GM23248 (cell line): ENCODE data around the gene SEPTIN5. TPM values are rescaled to one million over a fixed set of nuclear protein-coding genes. Genes with fewer than 3 reads are reported as not detected.

Source experiments
- DNase-seq: peaks from one replicate; pipeline ENCODE4 v3.0.0-alpha.2; 2015
- H2AFZ ChIP-seq: fragments of 200-600 bp; sonication (generic); 2 replicates; pipeline ENCODE4 v1.6.1; 2016; ENCODE audit warnings: antibody characterized with exemption
- H3F3A ChIP-seq: fragments of 200-600 bp; sonication (generic); 2 replicates; pipeline ENCODE4 v1.6.1; 2016; ENCODE audit warnings: mild to moderate bottlenecking, antibody characterized with exemption, mixed run types; ENCODE audit not compliant: insufficient read depth
- H3K27ac ChIP-seq: fragments of 200-600 bp; sonication (generic); 2 replicates; pipeline ENCODE4 v1.5.1; 2016; ENCODE audit warnings: mild to moderate bottlenecking
- H3K27me3 ChIP-seq: fragments of 200-600 bp; sonication (generic); replicated peaks from 2 replicates; pipeline ENCODE4 v1.6.1; 2016; ENCODE audit warnings: mild to moderate bottlenecking; ENCODE audit not compliant: insufficient read depth
- H3K36me3 ChIP-seq: fragments of 200-600 bp; sonication (generic); 2 replicates; pipeline ENCODE4 v1.6.1; 2016; ENCODE audit warnings: low read depth, mild to moderate bottlenecking
- H3K4me1 ChIP-seq: fragments of 200-600 bp; sonication (generic); 2 replicates; pipeline ENCODE4 v1.6.1; 2016; ENCODE audit warnings: mild to moderate bottlenecking; ENCODE audit not compliant: insufficient read depth
- H3K4me2 ChIP-seq: fragments of 200-600 bp; sonication (generic); one replicate; pipeline ENCODE4 v1.6.1; 2016; ENCODE audit warnings: mild to moderate bottlenecking; ENCODE audit not compliant: unreplicated experiment
- H3K4me3 ChIP-seq: fragments of 200-600 bp; sonication (generic); 2 replicates; pipeline ENCODE4 v1.5.1; 2016; ENCODE audit warnings: mild to moderate bottlenecking
- H3K79me2 ChIP-seq: fragments of 200-600 bp; sonication (generic); 2 replicates; pipeline ENCODE4 v1.6.1; 2016; ENCODE audit warnings: mild to moderate bottlenecking; ENCODE audit not compliant: insufficient read depth
- H3K9ac ChIP-seq: fragments of 200-600 bp; sonication (generic); 2 replicates; pipeline ENCODE4 v1.6.1; 2016; ENCODE audit warnings: mild to moderate bottlenecking
- H3K9me2 ChIP-seq: fragments of 200-600 bp; sonication (generic); 2 replicates; pipeline ENCODE4 v1.6.1; 2016; ENCODE audit warnings: mixed run types, mild to moderate bottlenecking, moderate library complexity; ENCODE audit not compliant: insufficient read depth
- H3K9me3 ChIP-seq: fragments of 200-600 bp; sonication (generic); one replicate; pipeline ENCODE4 v1.6.1; 2017; ENCODE audit warnings: low read depth
- H4K20me1 ChIP-seq: fragments of 200-600 bp; sonication (generic); 2 replicates; pipeline ENCODE4 v1.6.0; 2016; ENCODE audit not compliant: insufficient read depth
- EZH2 ChIP-seq: fragments of 200-600 bp; sonication (generic); IDR thresholded peaks from 2 replicates; pipeline ENCODE4 v1.6.1; 2018; ENCODE audit warnings: antibody characterized with exemption, mild to moderate bottlenecking; ENCODE audit not compliant: insufficient read depth, poor library complexity, severe bottlenecking
- EZH2phosphoT487 ChIP-seq: fragments of 200-600 bp; sonication (generic); IDR thresholded peaks from 2 replicates; pipeline ENCODE4 v1.6.1; 2018; ENCODE audit warnings: antibody characterized with exemption, moderate library complexity, mild to moderate bottlenecking, low read depth; ENCODE audit not compliant: insufficient read depth
- WGBS, 2 experiments: methylation state at CpG; one replicate each; pipeline ENCODE4 v1.1.6; 2015 to 2017; ENCODE audit warnings: low lambda C conversion rate in 2 of 2, low coverage in 1 of 2; ENCODE audit errors: missing lambda C conversion rate in 2 of 2; 5-methylcytosine and 5-hydroxymethylcytosine counted together
- in situ Hi-C: fragments of 300-500 bp; cut with MboI; formaldehyde crosslinking; loops from 2 replicates; pipeline ENCODE4 v1.15.0; 2020
- polyA plus RNA-seq: library from polyadenylated mRNA; unstranded; fragments of >200 nt; fragmentation: Nextera tagmentation; extraction: Ambion mirVana; gene quantifications from 2 replicates; pipeline ENCODE4 v1.2.1, GENCODE V29; 2016
- total RNA-seq: library from RNA; depleted of rRNA; stranded (reverse); fragments of >200 nt; shearing (Covaris generic); gene quantifications from 2 replicates; pipeline ENCODE4 v1.2.3, GENCODE V29; 2014; rRNA removed

Gene SEPTIN5
- total and polyA plus RNA-seq, 2 experiments from 2014 or later, result 17.0 to 31.5 TPM

- no peak for TF ChIP-seq EZH2phosphoT487
- no peak for TF ChIP-seq EZH2
- Histone ChIP-seq H3K27me3 (no peaks in the 10 kb centered on the region), H3K4me2 (no peak overlapping the region), H3K9me2 (no peaks in the 10 kb centered on the region), H3K36me3 (no peaks in the 10 kb centered on the region), H3K9me3 (no peaks in the 10 kb centered on the region), H3K4me3 (no peak overlapping the region), H4K20me1 (no peaks in the 10 kb centered on the region), H3K4me1 (no peaks in the 10 kb centered on the region), H3K9ac (no peak overlapping the region), H3K27ac (no peak overlapping the region), H3K79me2 (no peaks in the 10 kb centered on the region), H3F3A (no peaks in the 10 kb centered on the region), H2AFZ (no peak overlapping the region)
- in situ Hi-C loops, result no loop called here
- DNase-seq, result no peak
- WGBS, 2 experiments, result 83 to 85% methylated on average over 25 of the region's 25 CpGs
These were observed 56.3 kb downstream of the SEPTIN5 start for GRCh38 chr22:19770349-19771220.

GRCh38 chr22:19772422-19772672, 58.0 kb downstream of the SEPTIN5 start:
- Histone ChIP-seq H3K4me3 (no peak overlapping the region), H3K9me2 (no peaks in the 10 kb centered on the region), H4K20me1 (no peaks in the 10 kb centered on the region), H3K9ac (no peak overlapping the region), H3F3A (no peaks in the 10 kb centered on the region), H3K4me1 (no peaks in the 10 kb centered on the region), H3K79me2 (no peaks in the 10 kb centered on the region), H2AFZ (no peak overlapping the region), H3K27ac (no peak overlapping the region), H3K36me3 (no peaks in the 10 kb centered on the region), H3K9me3 (no peaks in the 10 kb centered on the region), H3K27me3 (no peaks in the 10 kb centered on the region), H3K4me2 (no peak overlapping the region)
- DNase-seq, result no peak
- TF ChIP-seq EZH2phosphoT487 (no peak), EZH2 (no peak)
- in situ Hi-C loops, result no loop called here
- 87 to 88% methylated on average over 4 of the region's 4 CpGs for WGBS, 2 experiments

Other genes starting within 250 kb of the SEPTIN5 start
- gene UFD1, start 235.3 kb upstream of the SEPTIN5 start, total RNA-seq, result 55.2 and 61.2 TPM in 2 replicates
- 113 and 117 TPM in 2 replicates for gene UFD1, start 235.3 kb upstream of the SEPTIN5 start, polyA plus RNA-seq
- 9.5 TPM in 2 replicates for gene CDC45, start 234.6 kb upstream of the SEPTIN5 start, total RNA-seq
- gene CDC45, start 234.6 kb upstream of the SEPTIN5 start, polyA plus RNA-seq, result 10.1 and 10.6 TPM in 2 replicates
- gene CLDN5, start 190.1 kb upstream of the SEPTIN5 start, total RNA-seq, result not detected in 2 replicates
- not detected in 2 replicates for gene CLDN5, start 190.1 kb upstream of the SEPTIN5 start, polyA plus RNA-seq
- 7.1 and 10.2 TPM in 2 replicates for gene GP1BB, start 9.0 kb downstream of the SEPTIN5 start, total RNA-seq
- 3.2 and 4.9 TPM in 2 replicates for gene GP1BB, start 9.0 kb downstream of the SEPTIN5 start, polyA plus RNA-seq
- gene TBX1, start 46.3 kb downstream of the SEPTIN5 start, total RNA-seq, result 1.6 and 4.6 TPM in 2 replicates
- 2.2 and 2.8 TPM in 2 replicates for gene TBX1, start 46.3 kb downstream of the SEPTIN5 start, polyA plus RNA-seq
- gene GNB1L, start 140.4 kb downstream of the SEPTIN5 start, total RNA-seq, result 16.5 and 22.5 TPM in 2 replicates
- 13.6 and 14.3 TPM in 2 replicates for gene GNB1L, start 140.4 kb downstream of the SEPTIN5 start, polyA plus RNA-seq
- 11.9 and 14.2 TPM in 2 replicates for gene RTL10, start 140.4 kb downstream of the SEPTIN5 start, total RNA-seq
- gene RTL10, start 140.4 kb downstream of the SEPTIN5 start, polyA plus RNA-seq, result 22.8 and 23.8 TPM in 2 replicates
- gene COMT, start 227.3 kb downstream of the SEPTIN5 start, total RNA-seq, result 423 and 490 TPM in 2 replicates
- gene COMT, start 227.3 kb downstream of the SEPTIN5 start, polyA plus RNA-seq, result 508 and 537 TPM in 2 replicates
- 20.1 and 38.4 TPM in 2 replicates for gene TXNRD2, start 227.3 kb downstream of the SEPTIN5 start, total RNA-seq
- 24.8 and 25.7 TPM in 2 replicates for gene TXNRD2, start 227.3 kb downstream of the SEPTIN5 start, polyA plus RNA-seq